Suprapubic skin (tissue), 3 donors: ENCODE measurements around the gene DFFA.

Experiments used
- EP300 ChIP-seq: sonication (generic); formaldehyde crosslinking; IDR thresholded peaks from one replicate; pipeline ENCODE4 v1.6.1; 2017; ENCODE audit warnings: antibody characterized with exemption
- POLR2A ChIP-seq, 2 donors: fragments of 450-650 bp; IDR thresholded peaks; one replicate each; pipeline ENCODE4 v1.6.1; 2017; ENCODE audit warnings: antibody characterized with exemption in 2 of 2, mild to moderate bottlenecking in 2 of 2, moderate library complexity in 2 of 2
- TF ChIP-seq, protein P1 (sequence below), 2 donors: fragments of 200-600 bp in 1 of 2; fragments of 450-650 bp in 1 of 2; sonication (generic) in 1 of 2; IDR thresholded peaks; one replicate each; pipeline ENCODE4 v1.5.1; 2016 to 2019; ENCODE audit warnings: antibody characterized with exemption in 2 of 2, mild to moderate bottlenecking in 1 of 2, moderate library complexity in 1 of 2

DNA sequence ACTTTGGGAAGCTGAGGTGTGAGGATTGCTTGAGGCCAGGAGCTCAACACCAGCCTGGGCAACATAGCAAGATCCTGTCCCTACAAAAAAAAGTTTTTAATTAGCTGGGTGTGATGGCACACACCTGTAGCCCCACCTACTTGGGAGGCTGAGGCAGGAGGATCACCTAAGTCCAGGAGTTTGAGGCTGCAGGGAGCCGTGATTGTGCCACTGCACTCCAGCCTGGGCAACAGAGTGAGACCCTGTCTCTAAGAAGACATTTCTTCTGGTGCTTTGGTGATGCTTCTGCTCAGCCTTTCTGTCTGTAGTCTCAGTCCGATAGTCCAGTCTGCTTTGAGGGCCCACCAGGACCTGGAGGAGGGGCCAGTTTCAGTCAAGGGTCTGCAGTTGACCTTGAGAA lies 65.1 kb downstream of the DFFA start:
- TF ChIP-seq, protein P1, sequence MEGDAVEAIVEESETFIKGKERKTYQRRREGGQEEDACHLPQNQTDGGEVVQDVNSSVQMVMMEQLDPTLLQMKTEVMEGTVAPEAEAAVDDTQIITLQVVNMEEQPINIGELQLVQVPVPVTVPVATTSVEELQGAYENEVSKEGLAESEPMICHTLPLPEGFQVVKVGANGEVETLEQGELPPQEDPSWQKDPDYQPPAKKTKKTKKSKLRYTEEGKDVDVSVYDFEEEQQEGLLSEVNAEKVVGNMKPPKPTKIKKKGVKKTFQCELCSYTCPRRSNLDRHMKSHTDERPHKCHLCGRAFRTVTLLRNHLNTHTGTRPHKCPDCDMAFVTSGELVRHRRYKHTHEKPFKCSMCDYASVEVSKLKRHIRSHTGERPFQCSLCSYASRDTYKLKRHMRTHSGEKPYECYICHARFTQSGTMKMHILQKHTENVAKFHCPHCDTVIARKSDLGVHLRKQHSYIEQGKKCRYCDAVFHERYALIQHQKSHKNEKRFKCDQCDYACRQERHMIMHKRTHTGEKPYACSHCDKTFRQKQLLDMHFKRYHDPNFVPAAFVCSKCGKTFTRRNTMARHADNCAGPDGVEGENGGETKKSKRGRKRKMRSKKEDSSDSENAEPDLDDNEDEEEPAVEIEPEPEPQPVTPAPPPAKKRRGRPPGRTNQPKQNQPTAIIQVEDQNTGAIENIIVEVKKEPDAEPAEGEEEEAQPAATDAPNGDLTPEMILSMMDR (IDR thresholded peaks at IDR 0.05) = no peak
- TF ChIP-seq POLR2A (IDR thresholded peaks at IDR 0.05) (no peak), EP300 (no peak)
